Activated CD8-positive, alpha-beta memory T cell treated with anti-CD3 and anti-CD28 coated beads for 48 hours (primary cell): Measurements from ENCODE around the gene CACHD1.
"Not testable (repeated sequence)": the region's sequence is repeated elsewhere in the genome, so short reads cannot be mapped to it uniquely, and the experiment has no call there.

Experiments used
- DNase-seq, 3 experiments: peaks; one replicate each; pipeline ENCODE4 v3.0.0-alpha.2; 2020; ENCODE audit warnings: low read depth in 2 of 3, low spot score in 2 of 3

CACHD1 gene

DNA sequence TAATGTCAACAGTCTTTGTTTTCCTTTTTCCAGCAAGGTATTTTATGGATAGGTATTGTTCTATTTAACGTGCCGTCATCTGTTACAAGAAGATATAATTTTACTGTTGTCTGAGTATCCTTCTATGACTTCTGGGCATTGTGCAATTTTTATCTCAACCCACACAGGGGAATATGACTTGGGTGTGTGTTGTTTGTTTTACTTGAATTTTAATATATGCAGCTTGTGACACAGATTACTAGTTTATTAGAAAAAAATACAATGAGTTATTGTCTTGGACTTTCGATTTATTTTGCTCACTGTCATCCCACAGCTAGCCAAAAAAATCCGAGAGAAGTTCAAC lies 111.9 kb downstream of the CACHD1 start:
- DNase-seq: no peak

DNA sequence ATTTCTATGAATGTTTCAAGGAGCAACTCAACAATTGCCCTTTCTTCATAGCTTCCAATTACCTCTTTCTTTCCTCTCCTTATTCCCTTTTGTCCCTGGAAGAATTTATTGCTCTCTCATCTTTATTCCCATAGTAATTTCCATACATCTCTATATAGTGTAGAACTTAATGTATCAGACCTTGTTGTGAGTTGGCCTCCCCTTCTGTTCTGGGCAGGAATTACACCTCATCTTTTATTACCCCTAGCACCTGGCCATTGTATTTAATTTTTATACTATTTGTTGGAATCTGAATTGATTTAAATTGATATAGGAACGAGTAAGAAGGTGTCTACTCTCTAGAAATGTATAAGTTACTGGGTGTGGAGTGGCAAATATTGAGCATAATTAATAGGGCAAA lies 114.5 kb downstream of the CACHD1 start:
- no peak for DNase-seq

DNA sequence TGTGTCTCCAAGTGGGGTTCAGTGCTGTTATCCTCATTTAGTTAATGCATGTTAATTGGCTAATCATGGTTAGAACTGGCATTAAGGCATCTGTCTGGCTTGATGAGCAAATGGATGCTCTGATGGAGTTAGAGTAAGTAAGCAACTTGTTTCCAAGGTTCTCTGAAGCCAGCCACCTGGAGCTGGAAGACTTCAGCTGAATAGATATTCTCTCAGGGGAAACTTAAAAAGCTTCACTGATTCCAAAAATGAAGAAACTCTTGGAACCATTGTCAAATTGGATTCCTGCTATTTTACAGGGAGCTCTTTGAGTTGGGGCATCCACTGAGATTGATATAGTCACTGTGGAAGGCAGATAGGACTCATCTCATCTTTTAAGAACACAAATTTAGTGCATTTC lies 118.9 kb downstream of the CACHD1 start:
- DNase-seq: no peak

DNA sequence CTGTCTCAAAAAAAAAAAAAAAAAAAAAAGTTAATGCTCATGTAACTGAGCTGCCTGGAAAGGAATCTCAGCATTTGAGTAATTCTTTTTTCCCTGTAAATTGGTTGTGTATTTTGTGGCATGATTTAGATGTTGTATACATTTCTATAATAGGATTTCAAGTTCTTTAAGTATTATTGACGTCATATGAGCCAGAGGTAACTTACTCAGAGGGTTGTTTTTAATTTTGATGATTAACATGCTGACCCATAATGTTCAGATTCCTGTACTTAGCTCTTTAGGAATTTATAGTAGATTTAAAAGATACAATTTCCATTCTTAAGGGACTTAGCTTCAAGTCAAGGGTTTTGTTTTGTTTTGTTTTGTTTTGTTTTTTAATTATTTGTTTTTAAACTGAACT lies 120.4 kb downstream of the CACHD1 start:
- DNase-seq: no peak

DNA sequence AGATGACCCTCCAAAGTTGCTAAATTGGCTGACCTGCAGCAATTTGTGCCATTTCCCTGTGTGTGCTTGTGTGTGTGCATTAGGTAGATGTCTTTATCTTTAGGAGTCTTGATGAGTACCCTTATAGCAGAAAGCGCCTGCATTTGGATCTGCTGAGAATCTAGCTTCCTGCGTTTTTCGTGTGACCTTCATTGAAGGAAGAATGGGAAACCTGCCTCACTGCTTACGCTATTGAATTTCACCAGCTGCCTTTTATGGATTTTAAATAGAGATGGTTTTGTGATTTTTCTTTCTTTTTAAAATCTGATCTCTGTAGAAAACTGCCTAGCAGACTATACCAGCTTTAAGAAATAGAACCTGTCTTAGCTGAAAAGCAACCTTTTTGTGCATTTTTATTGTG lies 124.5 kb downstream of the CACHD1 start:
- no peak for DNase-seq

DNA sequence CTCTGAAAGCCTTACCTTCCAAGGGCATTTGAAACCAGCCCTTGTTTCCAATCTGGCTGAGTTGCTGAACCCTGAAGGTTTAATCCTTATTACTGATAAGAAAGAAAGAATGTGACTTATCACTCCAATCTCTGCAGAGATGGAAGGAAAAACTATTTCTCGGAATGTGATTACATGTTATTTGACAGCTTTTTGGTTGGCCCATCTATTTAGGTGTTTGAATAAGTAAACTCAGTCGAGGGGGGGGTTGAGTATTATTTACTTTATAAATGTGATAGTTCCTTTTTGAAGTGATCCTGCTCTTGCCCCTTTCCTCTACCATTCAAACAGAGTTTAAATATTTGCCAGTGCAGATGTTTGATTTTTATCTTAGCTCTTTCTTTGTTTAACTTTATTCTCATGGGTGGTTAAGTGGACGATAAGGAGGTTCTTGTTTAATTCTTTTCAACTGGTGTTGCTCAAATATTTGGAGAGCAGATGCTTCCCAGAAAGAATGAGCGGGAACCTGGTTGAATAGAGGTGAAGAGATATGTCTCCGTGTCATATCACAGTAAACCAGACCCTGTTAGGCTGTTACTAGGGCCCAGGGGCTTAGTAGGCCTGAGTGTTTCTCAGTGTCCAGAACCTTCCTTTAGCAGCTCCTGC lies 126.1 kb downstream of the CACHD1 start:
- no peak for DNase-seq

DNA sequence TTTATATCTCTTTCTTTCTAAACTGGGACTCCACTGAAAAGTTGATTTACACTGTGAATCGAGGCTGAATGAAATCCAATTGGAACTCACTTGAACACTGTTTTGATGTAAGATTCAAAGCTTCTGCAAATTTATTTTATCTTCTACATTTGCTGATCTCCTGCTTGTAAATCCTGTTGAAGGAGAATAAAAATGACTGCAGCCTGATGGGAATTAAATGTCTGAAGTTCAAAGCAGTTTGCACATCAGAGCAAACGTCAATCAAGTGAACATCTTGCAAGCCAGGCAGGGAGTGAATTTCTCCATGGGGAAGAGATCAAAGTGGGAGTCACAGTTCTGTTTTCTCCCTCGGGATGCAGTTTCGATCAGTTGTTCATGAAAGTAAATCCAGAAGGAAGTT lies 127.2 kb downstream of the CACHD1 start:
- no peak for DNase-seq

DNA sequence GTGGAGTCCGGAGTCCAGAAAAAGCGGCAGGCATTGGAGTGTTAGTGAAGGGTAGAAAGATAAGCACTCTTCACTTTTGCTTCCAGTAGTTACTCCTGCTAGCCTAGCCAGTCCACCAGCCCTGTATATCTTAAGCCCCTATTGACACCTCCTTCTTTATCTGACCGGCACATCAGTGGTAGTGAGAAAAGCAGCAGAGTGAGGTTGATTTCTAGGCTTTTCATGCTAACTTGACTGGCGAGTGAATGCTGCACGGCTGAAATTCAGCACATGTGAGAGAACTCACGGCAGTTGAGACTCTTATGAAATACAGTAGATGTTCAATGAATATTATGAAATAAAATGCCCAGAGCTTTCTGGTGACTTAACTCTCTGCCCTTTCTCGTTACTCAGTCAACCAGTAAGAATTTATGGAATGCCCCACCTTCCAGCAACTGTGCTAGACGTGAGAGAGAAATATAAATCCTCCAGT lies 128.2 kb downstream of the CACHD1 start:
- DNase-seq: no peak

DNA sequence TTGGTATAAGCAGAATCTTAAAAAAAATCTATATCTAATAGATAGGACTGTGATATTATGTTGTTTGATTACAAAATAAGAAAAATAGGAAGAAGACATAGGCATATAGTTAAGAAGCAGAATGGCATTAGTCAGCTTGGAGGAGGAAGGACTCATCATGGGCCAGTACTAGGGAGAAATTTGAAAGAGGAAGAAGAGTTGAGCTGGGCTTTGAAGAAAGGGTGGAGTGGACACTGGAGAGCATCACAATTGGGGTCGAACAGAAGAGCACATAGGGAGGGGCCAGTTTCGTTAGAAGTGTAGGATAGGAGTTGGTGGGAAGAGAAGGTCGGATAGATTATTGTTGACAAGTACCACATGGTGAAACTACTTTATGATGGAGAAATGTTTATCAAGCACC lies 129.3 kb downstream of the CACHD1 start:
- DNase-seq: no peak

DNA sequence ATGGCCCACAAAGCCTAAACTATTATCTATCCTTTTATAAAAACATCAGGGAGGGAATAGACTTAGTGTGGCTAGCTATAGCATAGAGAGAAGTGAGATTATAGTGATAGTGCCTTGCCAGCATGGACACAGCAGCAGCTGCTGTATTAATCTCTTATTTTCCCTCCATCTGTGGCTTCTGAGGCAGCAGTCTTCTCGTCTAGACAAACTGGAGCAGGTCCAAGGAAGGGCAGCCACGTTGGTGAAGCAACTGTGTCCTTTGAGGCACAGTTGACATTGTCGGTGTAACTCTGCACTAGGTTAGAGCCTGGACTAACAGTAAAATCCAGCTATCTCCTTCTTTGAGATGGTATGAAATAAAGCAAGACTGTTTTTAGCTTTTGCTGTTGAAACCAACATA lies 131.3 kb downstream of the CACHD1 start:
- no peak for DNase-seq

DNA sequence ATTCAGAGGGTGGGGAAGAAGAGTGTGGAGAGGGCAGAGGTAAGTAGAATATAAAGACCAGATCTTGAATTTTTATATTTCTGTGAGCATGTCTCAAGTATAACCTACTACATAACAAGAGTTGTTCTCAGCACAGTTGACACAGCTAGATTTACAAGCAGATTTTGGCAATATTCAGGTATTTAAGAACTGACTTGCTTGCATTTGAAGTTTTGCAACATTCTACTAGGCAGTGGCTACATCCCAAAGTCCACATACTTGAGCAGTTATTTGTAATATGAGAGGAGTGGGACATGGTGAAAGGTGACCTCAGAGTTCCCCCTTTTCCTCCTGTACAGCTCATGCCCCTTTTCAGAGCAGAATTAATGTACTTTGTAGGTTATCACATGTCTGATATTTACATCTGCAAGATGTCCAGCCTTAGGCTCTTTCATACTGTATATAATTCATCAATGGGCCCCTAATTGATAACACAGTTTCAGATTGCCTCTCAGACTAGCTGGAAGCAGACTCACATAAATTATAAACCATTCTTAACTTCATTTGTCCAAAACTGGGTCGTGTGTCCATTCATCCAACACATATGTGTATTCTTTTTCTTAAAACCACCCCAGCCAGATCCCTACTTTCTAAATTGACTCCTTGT lies 138.2 kb downstream of the CACHD1 start:
- no peak for DNase-seq

DNA sequence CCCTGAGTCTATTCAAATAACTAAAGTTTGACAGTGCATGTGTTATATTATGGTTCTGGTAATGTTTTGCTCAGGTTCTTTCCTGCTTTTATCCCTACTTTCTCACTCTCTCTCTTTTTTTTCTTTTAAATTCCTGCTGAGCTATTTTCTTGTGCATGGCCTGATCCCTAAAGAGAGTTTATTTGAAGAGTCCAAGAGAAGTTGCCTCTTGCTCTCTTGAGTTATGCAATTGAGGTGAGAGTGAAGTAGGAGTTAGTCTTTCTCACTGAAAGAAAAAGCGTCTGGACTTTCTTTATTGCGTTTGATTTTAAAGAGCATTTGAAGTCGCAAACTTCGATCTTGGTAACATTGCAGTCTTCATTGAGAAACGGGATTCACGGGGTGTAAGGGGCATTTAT lies 138.7 kb downstream of the CACHD1 start:
- no peak for DNase-seq

DNA sequence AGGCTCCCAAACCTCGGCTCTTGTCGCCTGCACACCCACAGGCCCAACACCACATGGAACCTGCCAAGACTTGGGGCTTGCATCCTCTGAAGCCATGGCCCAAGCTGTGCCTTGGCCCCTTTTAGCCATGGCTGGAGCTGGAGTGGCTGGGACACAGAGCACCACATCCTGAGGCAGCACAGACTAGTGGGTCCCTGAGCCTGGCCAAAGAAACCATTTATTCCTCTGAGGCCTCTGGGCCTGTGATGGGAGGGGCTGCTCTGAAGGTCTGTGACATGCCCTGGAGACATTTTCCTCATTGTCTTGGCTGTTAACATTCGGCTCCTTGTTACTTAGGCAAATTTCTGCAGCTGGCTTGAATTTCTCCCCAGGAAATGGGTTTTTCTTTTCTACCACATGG lies 141.0 kb downstream of the CACHD1 start:
- DNase-seq: not testable (repeated sequence)

DNA sequence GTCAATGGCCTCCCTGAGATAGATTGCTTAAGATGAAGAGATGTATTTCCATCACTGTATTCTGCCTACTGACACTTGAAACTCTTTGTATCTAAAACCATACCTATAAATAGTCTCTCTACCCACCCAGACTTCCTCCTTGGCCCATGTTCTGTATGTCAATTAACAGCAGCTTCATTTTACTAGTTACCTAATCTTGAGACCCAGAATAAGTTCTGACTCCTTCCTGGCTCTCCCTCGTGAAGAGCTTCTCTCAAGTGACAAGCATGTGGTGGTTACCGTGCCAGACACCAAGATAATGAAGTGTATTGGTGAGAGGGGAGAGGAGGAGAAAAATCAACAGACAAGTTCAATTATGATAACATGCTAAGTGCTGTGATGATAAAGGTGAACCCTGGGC lies 146.1 kb downstream of the CACHD1 start:
- no peak for DNase-seq

DNA sequence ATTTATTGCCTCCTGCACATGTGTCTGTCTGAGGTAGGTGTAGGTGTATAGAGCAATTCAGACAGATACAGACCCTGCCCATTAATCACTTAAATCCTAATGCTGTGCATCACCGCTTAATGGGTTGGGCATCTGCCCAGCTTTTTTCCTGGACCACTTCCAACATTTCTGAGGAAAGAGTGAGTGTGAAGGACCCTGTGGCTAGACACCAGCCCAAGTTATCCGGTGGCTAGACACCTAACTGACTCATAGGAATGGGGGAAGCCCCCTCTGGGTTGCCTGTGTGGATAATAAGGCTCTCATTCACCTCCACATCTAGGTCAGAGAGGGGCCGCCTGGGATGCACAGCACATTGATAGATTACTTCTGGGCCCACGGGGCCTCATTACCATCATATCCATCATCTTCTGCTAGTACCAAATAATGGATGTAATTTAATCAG lies 153.8 kb downstream of the CACHD1 start:
- DNase-seq: no peak

DNA sequence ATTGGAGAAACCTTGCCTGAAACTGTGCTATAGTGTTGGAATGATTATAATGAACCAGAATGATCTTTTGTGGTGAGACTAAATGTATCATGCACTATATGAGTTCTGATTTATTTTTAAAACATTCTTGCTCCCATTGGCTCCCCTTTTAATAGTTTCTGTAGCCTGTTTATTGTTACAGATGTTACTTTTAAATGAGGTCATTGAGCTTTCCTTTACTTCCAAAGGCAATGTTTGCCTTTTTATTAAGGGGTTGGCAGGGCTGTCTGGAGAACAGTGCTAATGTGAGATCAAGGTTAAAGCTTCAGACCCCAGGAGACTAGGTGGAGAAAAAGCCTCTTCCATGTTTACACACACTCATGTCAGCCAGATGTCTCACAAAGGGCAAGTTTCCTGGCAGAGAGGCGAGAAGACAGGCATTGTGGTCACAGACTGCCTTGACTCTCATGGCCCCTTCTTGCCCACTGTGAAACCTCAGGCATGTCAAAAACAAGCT lies 154.3 kb downstream of the CACHD1 start:
- no peak for DNase-seq

DNA sequence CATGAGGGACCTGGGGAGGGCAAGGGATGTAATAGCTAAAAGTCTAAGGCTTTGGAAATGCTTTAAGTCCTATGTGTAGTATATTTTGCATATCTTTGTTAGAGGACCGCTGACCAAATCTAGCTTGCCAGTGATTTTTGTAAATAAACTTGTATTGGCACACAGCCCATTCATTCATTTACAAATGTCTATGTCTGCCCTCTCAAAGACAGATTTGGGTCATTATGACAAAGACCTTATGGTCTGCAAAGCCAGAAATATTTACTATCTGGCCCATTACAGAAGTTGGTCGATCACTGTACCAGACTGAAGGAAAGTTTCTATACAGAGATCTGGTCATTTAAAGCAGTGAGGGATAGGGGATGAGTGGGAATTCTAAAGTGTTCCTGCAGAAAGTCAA lies 154.9 kb downstream of the CACHD1 start:
- no peak for DNase-seq

DNA sequence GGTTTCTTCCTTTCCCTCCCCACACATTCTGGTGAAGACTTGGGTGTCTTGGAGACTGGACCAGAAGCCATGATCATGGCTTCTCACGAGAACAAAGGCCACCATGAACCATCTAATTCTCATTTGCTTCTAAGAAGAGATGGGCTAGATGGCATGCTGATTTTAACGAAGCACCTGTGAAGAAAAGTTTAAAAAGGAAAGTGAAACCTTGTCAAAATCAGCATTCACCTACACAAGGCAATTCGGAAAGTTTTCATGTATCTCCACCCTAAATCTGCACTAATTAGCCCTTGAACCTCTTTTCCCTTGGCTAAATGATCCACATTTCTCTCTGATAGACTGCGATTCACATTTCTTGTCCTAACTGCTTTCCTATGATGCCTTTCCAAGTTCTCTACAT lies 160.7 kb downstream of the CACHD1 start:
- no peak for DNase-seq

DNA sequence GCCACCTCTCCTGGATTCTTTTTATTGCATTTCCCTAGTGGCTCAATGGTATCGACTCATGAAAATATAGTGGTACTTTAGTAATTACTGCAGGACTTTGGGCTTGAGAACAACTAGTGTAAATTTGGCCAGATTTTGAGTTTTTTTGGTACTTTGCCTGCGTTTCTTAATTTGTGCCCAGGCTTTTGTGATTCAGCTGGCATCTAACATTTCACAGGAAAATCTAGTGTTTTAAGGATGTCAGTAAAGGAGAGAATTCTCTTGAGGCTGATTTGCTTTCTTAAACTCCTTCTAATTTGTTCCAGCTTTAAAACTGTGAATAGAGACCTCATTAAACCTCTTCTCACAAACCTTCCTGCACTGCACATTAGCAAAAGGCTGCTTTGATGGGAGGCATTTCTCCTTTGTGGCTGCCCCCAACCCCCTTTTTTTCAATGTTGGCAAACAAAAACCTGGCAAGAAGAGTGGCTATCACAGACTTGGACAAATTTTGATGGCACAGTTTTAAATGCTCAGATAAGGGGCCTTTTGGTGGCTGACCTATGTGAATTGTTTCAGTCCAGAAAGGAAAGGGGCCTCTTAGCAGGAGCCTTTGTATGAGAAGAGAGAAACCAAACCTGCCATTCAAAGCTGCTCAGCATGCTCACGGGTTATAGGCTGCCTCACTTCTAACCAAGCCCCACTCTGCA lies 161.6 kb downstream of the CACHD1 start:
- DNase-seq: no peak

DNA sequence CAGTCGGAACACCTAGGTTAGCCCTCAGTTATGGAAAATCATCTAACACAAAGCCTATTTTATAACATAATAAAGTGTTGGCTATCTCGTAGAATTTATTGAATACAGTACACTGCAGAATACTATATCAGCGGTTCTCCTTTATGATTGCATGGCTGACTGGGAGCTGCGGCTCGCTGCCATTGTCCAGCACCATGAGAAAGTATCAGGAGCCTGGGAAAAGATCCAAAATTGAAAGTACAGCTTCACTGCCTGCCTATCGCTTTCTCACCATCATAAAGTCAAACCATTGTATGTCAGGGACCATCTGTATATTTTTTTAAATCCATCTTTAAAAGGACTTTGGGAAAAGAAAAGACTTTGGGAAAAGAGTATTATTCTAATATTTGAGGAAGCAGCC lies 163.0 kb downstream of the CACHD1 start:
- no peak for DNase-seq

DNA sequence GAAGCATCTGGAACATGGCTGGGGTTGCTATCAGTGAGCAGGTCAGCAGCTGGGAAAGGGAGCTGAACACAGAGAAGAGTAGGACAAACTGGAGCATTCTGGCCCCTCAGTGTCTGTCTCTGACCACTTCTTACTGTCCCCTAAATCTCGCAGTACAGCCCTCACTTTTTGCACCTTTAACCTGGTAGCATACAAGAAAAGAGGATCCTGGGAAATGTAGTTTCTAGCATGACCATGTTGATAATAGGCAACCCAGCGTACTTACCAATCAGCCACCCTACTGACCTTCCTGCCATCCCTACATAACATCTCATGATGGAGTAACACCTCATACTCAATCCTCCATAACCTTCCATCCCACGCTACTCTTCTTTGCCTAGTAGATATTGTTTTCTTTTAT lies 175.8 kb downstream of the CACHD1 start:
- no peak for DNase-seq

DNA sequence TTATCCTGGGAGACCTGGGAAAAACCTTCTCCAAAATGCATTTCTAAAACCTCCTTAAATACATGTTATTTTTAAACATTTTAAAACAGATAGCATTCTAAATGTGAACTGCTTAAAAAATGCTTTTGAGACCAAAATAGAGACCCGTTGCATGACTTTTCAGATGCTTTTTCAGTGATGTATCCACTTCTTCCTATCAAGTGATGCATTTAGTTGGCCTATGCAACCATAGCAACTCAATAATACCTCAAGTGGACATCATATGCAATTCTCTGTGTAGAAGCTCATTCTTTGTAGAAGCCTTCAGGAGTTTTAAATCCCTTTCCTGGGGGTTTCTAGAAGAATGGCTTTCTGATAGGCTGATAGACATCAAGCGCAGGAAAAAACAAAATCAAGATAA lies 180.5 kb downstream of the CACHD1 start:
- no peak for DNase-seq
